K562 (cell line): ENCODE measurements around the gene PDE3A. TPM values are rescaled to one million over a fixed set of nuclear protein-coding genes. Genes with fewer than 3 reads are reported as not detected.

Source experiments
- ATAC-seq: fragments of 200-7000 bp; cut with Tn5 transposase; 3 replicates; pipeline ENCODE4 v1.9.1; 2020; ENCODE audit warnings: moderate library complexity
- BruUV-seq: library from RNA; stranded (reverse); fragments of 400-500 nt; replicated peaks from 2 replicates; lab custom pipeline; 2021; lab: Mats Ljungman, UMichigan
- CTCF ChIA-PET: fragments of 300-600 bp; formaldehyde crosslinking; extraction: SDS; loops from one replicate; lab custom pipeline; 2021; ENCODE audit warnings: low intra/inter-chr PET ratio; lab: Yijun Ruan, JAX
- POLR2A ChIA-PET: fragments of 300-600, 350-650 bp; sonication (Branson Sonifier 250); formaldehyde crosslinking; extraction: SDS; loops from one replicate; lab custom pipeline; 2021; ENCODE audit warnings: antibody characterized with exemption, inconsistent platforms; lab: Yijun Ruan, JAX
- DNase-seq, 4 experiments: peaks; one replicate each; pipeline versions ENCODE4 v3.0.0 to v3.0.0-alpha.2; 2011 to 2018; ENCODE audit warnings: low spot score in 3 of 4, mixed read lengths in 3 of 4; ENCODE audit errors: extremely low read depth in 1 of 4
- FAIRE-seq: peaks from 2 replicates; lab custom pipeline; 2011; peaks lifted over from hg19 to GRCh38; lab: Jason Lieb, UNC
- H2AFZ ChIP-seq: 2 replicates; pipeline ENCODE4 v1.6.0; 2011; ENCODE audit warnings: low read depth, low read length, control low read depth, inconsistent platforms
- H3K27ac ChIP-seq: fragments of 200-600 bp; 3 replicates; pipeline ENCODE4 v1.8.0; 2011; ENCODE audit warnings: low read depth, mild to moderate bottlenecking, control low read depth, inconsistent platforms, low read length, moderate library complexity, mixed read lengths; ENCODE audit errors: extremely low read depth
- H3K27me3 ChIP-seq, 2 experiments: fragments of 300-600 bp in 1 of 2; 2 replicates in 1 of 2; 3 replicates in 1 of 2; pipeline versions ENCODE4 v1.6.0 to v1.8.0; 2011; ENCODE audit warnings: inconsistent platforms in 2 of 2, low read length in 2 of 2, mild to moderate bottlenecking in 1 of 2, mixed read lengths in 1 of 2, moderate library complexity in 1 of 2; ENCODE audit not compliant: control insufficient read depth in 2 of 2, insufficient read depth in 2 of 2
- H3K36me3 ChIP-seq: fragments of 300-600 bp; 3 replicates; pipeline ENCODE4 v1.8.0; 2011; ENCODE audit warnings: mild to moderate bottlenecking, low read length, inconsistent platforms; ENCODE audit not compliant: control insufficient read depth, insufficient read depth
- H3K4me1 ChIP-seq, 2 experiments: fragments of 200-600 bp in 1 of 2; replicated peaks in 1 of 2; 2 replicates in 1 of 2; 3 replicates in 1 of 2; pipeline versions ENCODE4 v1.5.1 to v1.8.0; 2011; ENCODE audit warnings: inconsistent platforms in 2 of 2, low read length in 2 of 2, mild to moderate bottlenecking in 1 of 2, mixed read lengths in 1 of 2, moderate library complexity in 1 of 2; ENCODE audit not compliant: control insufficient read depth in 2 of 2, insufficient read depth in 2 of 2
- H3K4me2 ChIP-seq: 2 replicates; pipeline ENCODE4 v1.6.1; 2011; ENCODE audit warnings: low read length, control low read depth, inconsistent platforms, mixed read lengths; ENCODE audit not compliant: insufficient read depth
- H3K4me3 ChIP-seq: fragments of 200-600 bp; sonication (generic), shearing (Covaris generic); 2 replicates; pipeline ENCODE4 v1.5.1; 2016; ENCODE audit warnings: control low read depth, inconsistent platforms
- H3K79me2 ChIP-seq: fragments of 200-600 bp; 3 replicates; pipeline ENCODE4 v1.8.0; 2011; ENCODE audit warnings: low read length, inconsistent platforms; ENCODE audit not compliant: control insufficient read depth, insufficient read depth
- H3K9ac ChIP-seq, 2 experiments: 2 replicates each; pipeline versions ENCODE4 v1.6.0 to v1.6.1; 2011; ENCODE audit warnings: low read depth in 2 of 2, low read length in 2 of 2, control low read depth in 1 of 2, inconsistent platforms in 1 of 2, mild to moderate bottlenecking in 1 of 2, mixed read lengths in 1 of 2; ENCODE audit not compliant: insufficient read depth in 1 of 2
- H3K9me1 ChIP-seq: one replicate; pipeline ENCODE4 v1.6.0; 2011; ENCODE audit warnings: inconsistent platforms, mild to moderate bottlenecking, low read length, moderate library complexity; ENCODE audit not compliant: control insufficient read depth, insufficient read depth
- H3K9me3 ChIP-seq: replicated peaks from 2 replicates; pipeline ENCODE4 v1.5.1; 2011; ENCODE audit warnings: low read depth, low read length, inconsistent platforms; ENCODE audit not compliant: control insufficient read depth, insufficient read depth
- H4K20me1 ChIP-seq: replicated peaks from 2 replicates; pipeline ENCODE4 v1.6.1; 2011; ENCODE audit warnings: low read length, inconsistent platforms, mixed read lengths; ENCODE audit not compliant: control insufficient read depth, insufficient read depth
- ARID2 ChIP-seq: fragments of 450-650 bp; IDR thresholded peaks from 2 replicates; pipeline ENCODE4 v1.6.1; 2017; ENCODE audit warnings: antibody characterized with exemption, mild to moderate bottlenecking
- ARID3B ChIP-seq: fragments of 250-450 bp; sonication (Bioruptor Pico); IDR thresholded peaks from 2 replicates; pipeline ENCODE4 v1.4.0; 2020; ENCODE audit warnings: borderline replicate concordance
- ATF4 ChIP-seq: fragments of 450-650 bp; formaldehyde crosslinking; IDR thresholded peaks from 2 replicates; pipeline ENCODE4 v1.4.0; 2022; ENCODE audit warnings: mild to moderate bottlenecking, moderate library complexity
- BRF1 ChIP-seq: IDR thresholded peaks from 3 replicates; pipeline ENCODE4 v1.6.1; 2011; ENCODE audit warnings: borderline replicate concordance, mild to moderate bottlenecking; ENCODE audit not compliant: insufficient read length; ENCODE audit errors: extremely low read depth
- E2F3 ChIP-seq: fragments of 250-450 bp; sonication (Bioruptor Pico); IDR thresholded peaks from 2 replicates; pipeline ENCODE4 v1.4.0; 2020; ENCODE audit warnings: mild to moderate bottlenecking
- HDGF ChIP-seq: fragments of 450-650 bp; IDR thresholded peaks from 2 replicates; pipeline ENCODE4 v1.6.1; 2016
- PHF21A ChIP-seq: fragments of 450-650 bp; IDR thresholded peaks from 2 replicates; pipeline ENCODE4 v1.6.1; 2017; ENCODE audit warnings: low read depth, borderline replicate concordance
- RBFOX2 ChIP-seq: fragments of 200-400 bp; formaldehyde crosslinking; IDR thresholded peaks from 2 replicates; pipeline ENCODE4 v1.6.1; 2017; ENCODE audit warnings: low read depth, mild to moderate bottlenecking, low read length, moderate library complexity
- RFX5 ChIP-seq: IDR thresholded peaks from 2 replicates; pipeline ENCODE4 v1.6.1; 2011; ENCODE audit warnings: low read depth, mild to moderate bottlenecking, improper control_type of control experiment, low read length
- SIN3A ChIP-seq, 2 experiments: fragments of 150-350 bp in 1 of 2; IDR thresholded peaks; 2 replicates each; pipeline ENCODE4 v1.6.1; 2011 to 2016; ENCODE audit warnings: borderline replicate concordance in 2 of 2, low read depth in 2 of 2, low read length in 2 of 2, mild to moderate bottlenecking in 2 of 2, moderate library complexity in 2 of 2; ENCODE audit not compliant: control insufficient read depth in 1 of 2
- TGIF2 ChIP-seq: sonication (generic); formaldehyde crosslinking; IDR thresholded peaks from 2 replicates; pipeline ENCODE4 v1.8.1; 2022; ENCODE audit warnings: mild to moderate bottlenecking, missing genetic modification reagents, moderate library complexity
- ZNF175 ChIP-seq: fragments of 200-800 bp; sonication (Bioruptor generic); IDR thresholded peaks from 2 replicates; pipeline ENCODE4 v1.6.1; 2016; ENCODE audit warnings: low read depth, mild to moderate bottlenecking, missing genetic modification characterization, missing compliant biosample characterization
- ZNF239 ChIP-seq: fragments of 250-450 bp; sonication (Bioruptor Pico); IDR thresholded peaks from 2 replicates; pipeline ENCODE4 v1.4.0; 2020; ENCODE audit warnings: mild to moderate bottlenecking
- ZNF551 ChIP-seq: fragments of 250-450 bp; sonication (Bioruptor Pico); IDR thresholded peaks from 2 replicates; pipeline ENCODE4 v1.5.0; 2021; ENCODE audit warnings: mild to moderate bottlenecking, moderate library complexity
- WGBS: fragments of 100-300 bp; shearing (Covaris generic); methylation state at CpG from one replicate; pipeline ENCODE4 v1.1.6; 2016; ENCODE audit warnings: low coverage, mixed read lengths; ENCODE audit not compliant: insufficient coverage; ENCODE audit errors: missing lambda C conversion rate; 5-methylcytosine and 5-hydroxymethylcytosine counted together
- in situ Hi-C: fragments of 300-500 bp; cut with MboI; formaldehyde crosslinking; loops from 4 replicates; pipeline ENCODE4 v1.15.0; 2018; ENCODE audit warnings: inconsistent platforms, mixed read lengths
- intact Hi-C: fragments of 100-400 bp; cut with micrococcal nuclease; formaldehyde crosslinking; loops from 2 replicates; pipeline ENCODE4 v1.14.2; 2022
- polyA plus RNA-seq, 8 experiments: library from polyadenylated mRNA; depleted of rRNA in 4 of 8; stranded (reverse) in 5 of 8; unstranded in 3 of 8; fragments of >200 nt; fragmentation: Nextera tagmentation in 2 of 8; fragmentation: Illumina TruSeq in 1 of 8; extraction: Ambion mirVana in 2 of 8; extraction: Trizol in 1 of 8; gene quantifications; 2 replicates each; pipeline versions ENCODE4 v1.2.1 to v1.2.3, GENCODE V29; 2011 to 2014; ENCODE audit warnings: inconsistent platforms in 1 of 8, missing spikeins in 1 of 8
- total RNA-seq, 7 experiments: library from RNA; depleted of rRNA in 6 of 7; stranded (reverse); fragments of >200 nt in 6 of 7; fragmentation: Illumina TruSeq in 2 of 7; extraction: Trizol in 2 of 7; gene quantifications; 2 replicates each; pipeline versions ENCODE4 v1.2.1 to v1.2.3, GENCODE V29; 2011 to 2021; ENCODE audit warnings: low replicate concordance in 1 of 7
- TF ChIP-seq, protein P1 (sequence below): fragments of 250-450 bp; sonication (Bioruptor Pico); IDR thresholded peaks from 2 replicates; pipeline ENCODE4 v1.8.0; 2021; ENCODE audit warnings: moderate library complexity, mild to moderate bottlenecking, inconsistent platforms
- TF ChIP-seq, protein P2 (sequence below): fragments of 250-450 bp; sonication (Bioruptor Pico); IDR thresholded peaks from 2 replicates; pipeline ENCODE4 v1.5.0; 2021

PDE3A gene
- total and polyA plus RNA-seq, 9 of the 15 experiments (the other 6 are each of a cell fraction or from before 2014, with no cell fraction given): 0.02 TPM; not detected in 8

- ChIA-PET CTCF (no interaction called here), POLR2A (no interaction called here)
- Histone ChIP-seq H2AFZ (no peak overlapping the region), H3K4me2 (no peak overlapping the region), H3K9ac (no peak overlapping the region), H3K4me1 (no peaks in the 10 kb centered on the region), H3K27ac (no peak overlapping the region), H3K9me3 (no peaks in the 10 kb centered on the region), H3K36me3 (no peaks in the 10 kb centered on the region), H3K9me1 (no peaks in the 10 kb centered on the region), H3K27me3 (no peaks in the 10 kb centered on the region), H4K20me1 (no peaks in the 10 kb centered on the region), H3K4me3 (no peak overlapping the region), H3K79me2 (no peaks in the 10 kb centered on the region)
- ATAC-seq (no peak), FAIRE-seq (no peak), DNase-seq (no peak)
- BruUV-seq: no TSS peak
- 0% methylated on average over 2 of the region's 2 CpGs for WGBS
- intact Hi-C loops (no loop called here), in situ Hi-C loops (no loop called here)
- no peak for TF ChIP-seq ZNF175 (CRISPR knock-in tag)
- no peak for TF ChIP-seq ARID2
- no peak for TF ChIP-seq HDGF
- TF ChIP-seq E2F3 (CRISPR knock-in tag): no peak
- TF ChIP-seq ZNF239: no peak
- TF ChIP-seq ATF4 (CRISPR knock-in tag): no peak
- TF ChIP-seq PHF21A: no peak
- no peak for TF ChIP-seq RBFOX2
- TF ChIP-seq ARID3B: no peak
- TF ChIP-seq TGIF2 (CRISPR knock-in tag): no peak
- TF ChIP-seq, protein P1, sequence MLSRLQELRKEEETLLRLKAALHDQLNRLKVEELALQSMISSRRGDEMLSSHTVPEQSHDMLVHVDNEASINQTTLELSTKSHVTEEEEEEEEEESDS: no peak
- TF ChIP-seq, protein P2, sequence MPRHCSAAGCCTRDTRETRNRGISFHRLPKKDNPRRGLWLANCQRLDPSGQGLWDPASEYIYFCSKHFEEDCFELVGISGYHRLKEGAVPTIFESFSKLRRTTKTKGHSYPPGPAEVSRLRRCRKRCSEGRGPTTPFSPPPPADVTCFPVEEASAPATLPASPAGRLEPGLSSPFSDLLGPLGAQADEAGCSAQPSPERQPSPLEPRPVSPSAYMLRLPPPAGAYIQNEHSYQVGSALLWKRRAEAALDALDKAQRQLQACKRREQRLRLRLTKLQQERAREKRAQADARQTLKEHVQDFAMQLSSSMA (CRISPR knock-in tag): no peak
- TF ChIP-seq ZNF551 (CRISPR knock-in tag): no peak
- no peak for TF ChIP-seq SIN3A (IDR thresholded peaks at IDR 0.05; ENCODE audit: borderline replicate concordance in 2 of 2, control insufficient read depth in 1 of 2, low read depth in 2 of 2, low read length in 2 of 2)
- no peak for TF ChIP-seq RFX5
- no peak for TF ChIP-seq BRF1
These were observed 224.2 kb downstream of the PDE3A start for GRCh38 chr12:20592556-20592955.
